Activated naive CD8-positive, alpha-beta T cell (primary cell): ENCODE results near the gene CELF6.

ENCODE experiments used
- H3K27ac Mint-ChIP-seq: one replicate; pipeline ENCODE4 v1.8.0; 2021; ENCODE audit warnings: mixed read lengths
- H3K27me3 Mint-ChIP-seq: one replicate; pipeline ENCODE4 v1.8.0; 2021; ENCODE audit warnings: mixed read lengths
- H3K36me3 Mint-ChIP-seq: one replicate; pipeline ENCODE4 v1.8.0; 2021; ENCODE audit warnings: mixed read lengths
- H3K4me1 Mint-ChIP-seq: one replicate; pipeline ENCODE4 v1.8.0; 2021; ENCODE audit warnings: low read depth, mixed read lengths
- H3K4me3 Mint-ChIP-seq: one replicate; pipeline ENCODE4 v1.8.0; 2021; ENCODE audit warnings: mild to moderate bottlenecking, mixed read lengths
- H3K9me3 Mint-ChIP-seq: one replicate; pipeline ENCODE4 v1.8.0; 2021; ENCODE audit warnings: low read depth, mixed read lengths

Gene CELF6

GRCh38 chr15:72271221-72271620 lies 48.7 kb downstream of the CELF6 start:
- H3K4me3 Mint-ChIP-seq = peak overlapping the region; percentile 94
- peak overlapping the region; percentile 91 for H3K27ac Mint-ChIP-seq
- peaks cover 7% of the 10 kb centered on the region for H3K36me3 Mint-ChIP-seq
- no peaks in the 10 kb centered on the region for H3K27me3 Mint-ChIP-seq
- peaks cover 44% of the 10 kb centered on the region for H3K4me1 Mint-ChIP-seq
- no peaks in the 10 kb centered on the region for H3K9me3 Mint-ChIP-seq

GRCh38 chr15:72269739-72270138 lies 50.2 kb downstream of the CELF6 start:
- H3K4me3 Mint-ChIP-seq = peak overlapping the region; percentile 94
- H3K4me1 Mint-ChIP-seq = peaks cover 50% of the 10 kb centered on the region
- H3K27me3 Mint-ChIP-seq = no peaks in the 10 kb centered on the region
- H3K36me3 Mint-ChIP-seq = peaks cover 14% of the 10 kb centered on the region
- no peak overlapping the region for H3K27ac Mint-ChIP-seq
- H3K9me3 Mint-ChIP-seq = no peaks in the 10 kb centered on the region

GRCh38 chr15:72265031-72265430 lies 54.9 kb downstream of the CELF6 start:
- Mint-ChIP-seq H3K27me3 (no peaks in the 10 kb centered on the region), H3K4me3 (no peak overlapping the region), H3K4me1 (peaks cover 50% of the 10 kb centered on the region), H3K9me3 (no peaks in the 10 kb centered on the region), H3K36me3 (peaks cover 36% of the 10 kb centered on the region), H3K27ac (no peak overlapping the region)

- Mint-ChIP-seq H3K4me1 (peaks cover 3% of the 10 kb centered on the region), H3K9me3 (no peaks in the 10 kb centered on the region), H3K36me3 (peaks cover 12% of the 10 kb centered on the region), H3K27me3 (no peaks in the 10 kb centered on the region), H3K4me3 (no peak overlapping the region), H3K27ac (no peak overlapping the region)
Observed at GRCh38 chr15:72252663-72253299, 67.2 kb downstream of the CELF6 start.

- Mint-ChIP-seq H3K27ac (peak overlapping the region; percentile 36), H3K27me3 (no peaks in the 10 kb centered on the region), H3K4me3 (no peak overlapping the region), H3K9me3 (no peaks in the 10 kb centered on the region), H3K4me1 (peaks cover 3% of the 10 kb centered on the region), H3K36me3 (peaks cover 8% of the 10 kb centered on the region)
Observed at GRCh38 chr15:72249142-72249810, 70.7 kb downstream of the CELF6 start.

- Mint-ChIP-seq H3K27me3 (no peaks in the 10 kb centered on the region), H3K36me3 (peaks cover 5% of the 10 kb centered on the region), H3K4me1 (peaks cover 3% of the 10 kb centered on the region), H3K4me3 (no peak overlapping the region), H3K27ac (peak overlapping the region; percentile 36), H3K9me3 (no peaks in the 10 kb centered on the region)
Observed at GRCh38 chr15:72248514-72248913, 71.4 kb downstream of the CELF6 start.

- Mint-ChIP-seq H3K4me3 (no peak overlapping the region), H3K4me1 (peaks cover 12% of the 10 kb centered on the region), H3K9me3 (no peaks in the 10 kb centered on the region), H3K27me3 (no peaks in the 10 kb centered on the region), H3K27ac (peak overlapping the region; percentile 59), H3K36me3 (peaks cover 2% of the 10 kb centered on the region)
Observed at GRCh38 chr15:72242775-72243370, 77.1 kb downstream of the CELF6 start.

- Mint-ChIP-seq H3K27me3 (no peaks in the 10 kb centered on the region), H3K27ac (peak overlapping the region; percentile 73), H3K9me3 (no peaks in the 10 kb centered on the region), H3K4me1 (peaks cover 29% of the 10 kb centered on the region), H3K36me3 (peaks cover 2% of the 10 kb centered on the region), H3K4me3 (no peak overlapping the region)
Observed at GRCh38 chr15:72239652-72240051, 80.3 kb downstream of the CELF6 start.

GRCh38 chr15:72238586-72238985 lies 81.4 kb downstream of the CELF6 start:
- H3K36me3 Mint-ChIP-seq = peaks cover 2% of the 10 kb centered on the region
- no peaks in the 10 kb centered on the region for H3K27me3 Mint-ChIP-seq
- H3K4me3 Mint-ChIP-seq = no peak overlapping the region
- H3K27ac Mint-ChIP-seq = peak overlapping the region; percentile 10
- H3K4me1 Mint-ChIP-seq = peaks cover 33% of the 10 kb centered on the region
- no peaks in the 10 kb centered on the region for H3K9me3 Mint-ChIP-seq

GRCh38 chr15:72237853-72238224 lies 82.1 kb downstream of the CELF6 start:
- no peaks in the 10 kb centered on the region for H3K27me3 Mint-ChIP-seq
- peak overlapping the region; percentile 94 for H3K27ac Mint-ChIP-seq
- H3K4me3 Mint-ChIP-seq = peak overlapping the region; percentile 81
- H3K9me3 Mint-ChIP-seq = no peaks in the 10 kb centered on the region
- peaks cover 2% of the 10 kb centered on the region for H3K36me3 Mint-ChIP-seq
- peaks cover 35% of the 10 kb centered on the region for H3K4me1 Mint-ChIP-seq

- H3K27me3 Mint-ChIP-seq = no peaks in the 10 kb centered on the region
- H3K4me3 Mint-ChIP-seq = peak overlapping the region; percentile 81
- peak overlapping the region; percentile 94 for H3K27ac Mint-ChIP-seq
- H3K4me1 Mint-ChIP-seq = peaks cover 41% of the 10 kb centered on the region
- H3K36me3 Mint-ChIP-seq = peaks cover 2% of the 10 kb centered on the region
- H3K9me3 Mint-ChIP-seq = no peaks in the 10 kb centered on the region
Observed at GRCh38 chr15:72237029-72237852, 82.7 kb downstream of the CELF6 start.

GRCh38 chr15:72236381-72237003 lies 83.5 kb downstream of the CELF6 start:
- H3K4me1 Mint-ChIP-seq = peaks cover 49% of the 10 kb centered on the region

GRCh38 chr15:72235298-72235697 lies 84.7 kb downstream of the CELF6 start:
- Mint-ChIP-seq H3K27ac (no peak overlapping the region), H3K4me1 (peaks cover 50% of the 10 kb centered on the region), H3K27me3 (no peaks in the 10 kb centered on the region), H3K9me3 (no peaks in the 10 kb centered on the region), H3K36me3 (peaks cover 2% of the 10 kb centered on the region), H3K4me3 (no peak overlapping the region)

More at GRCh38 chr15:72236381-72237003, 83.5 kb downstream of the CELF6 start:
- H3K27ac Mint-ChIP-seq = peak overlapping the region; percentile 94
- no peaks in the 10 kb centered on the region for H3K27me3 Mint-ChIP-seq
- H3K36me3 Mint-ChIP-seq = peaks cover 2% of the 10 kb centered on the region
- no peaks in the 10 kb centered on the region for H3K9me3 Mint-ChIP-seq
- H3K4me3 Mint-ChIP-seq = peak overlapping the region; percentile 81
